RWPE2 (cell line): ENCODE data around the gene LAMA2.
A peak's percentile ranks its signal among the peaks of the same experiment; 100 is the strongest.

ENCODE experiments used
- ATAC-seq: fragments of 200-7000 bp; cut with Tn5 transposase; 3 replicates; pipeline ENCODE4 v1.9.1; 2021; ENCODE audit warnings: low read depth
- DNase-seq: peaks from one replicate; pipeline ENCODE4 v3.0.0-alpha.2; 2020; ENCODE audit warnings: low spot score
- H3K27ac ChIP-seq: fragments of 450-650 bp; 2 replicates; pipeline ENCODE4 v1.5.1; 2017; ENCODE audit warnings: mild to moderate bottlenecking; ENCODE audit not compliant: poor library complexity, severe bottlenecking
- H3K27me3 ChIP-seq: fragments of 250-450 bp; sonication (Bioruptor Pico); 2 replicates; pipeline ENCODE4 v1.5.1; 2021; ENCODE audit warnings: mild to moderate bottlenecking, moderate library complexity; ENCODE audit not compliant: insufficient read depth, poor library complexity, severe bottlenecking
- H3K36me3 ChIP-seq: fragments of 250-450 bp; sonication (Bioruptor Pico); 2 replicates; pipeline ENCODE4 v1.5.1; 2020; ENCODE audit warnings: low read depth, mild to moderate bottlenecking, moderate library complexity
- H3K4me1 ChIP-seq: fragments of 250-450 bp; sonication (Bioruptor Pico); 2 replicates; pipeline ENCODE4 v1.5.1; 2021; ENCODE audit warnings: mild to moderate bottlenecking, moderate library complexity; ENCODE audit not compliant: insufficient read depth, poor library complexity, severe bottlenecking
- H3K4me3 ChIP-seq: fragments of 250-450 bp; sonication (Bioruptor Pico); 2 replicates; pipeline ENCODE4 v1.5.1; 2021; ENCODE audit warnings: mild to moderate bottlenecking, moderate library complexity; ENCODE audit not compliant: severe bottlenecking
- H3K9me3 ChIP-seq: fragments of 250-450 bp; sonication (Bioruptor Pico); 2 replicates; pipeline ENCODE4 v1.5.1; 2021; ENCODE audit warnings: mild to moderate bottlenecking, moderate library complexity; ENCODE audit not compliant: severe bottlenecking
- CTCF ChIP-seq: fragments of 450-650 bp; IDR thresholded peaks from one replicate; pipeline ENCODE4 v1.5.1; 2017; ENCODE audit warnings: mild to moderate bottlenecking, moderate library complexity; ENCODE audit not compliant: poor library complexity, severe bottlenecking

The LAMA2 gene

DNA sequence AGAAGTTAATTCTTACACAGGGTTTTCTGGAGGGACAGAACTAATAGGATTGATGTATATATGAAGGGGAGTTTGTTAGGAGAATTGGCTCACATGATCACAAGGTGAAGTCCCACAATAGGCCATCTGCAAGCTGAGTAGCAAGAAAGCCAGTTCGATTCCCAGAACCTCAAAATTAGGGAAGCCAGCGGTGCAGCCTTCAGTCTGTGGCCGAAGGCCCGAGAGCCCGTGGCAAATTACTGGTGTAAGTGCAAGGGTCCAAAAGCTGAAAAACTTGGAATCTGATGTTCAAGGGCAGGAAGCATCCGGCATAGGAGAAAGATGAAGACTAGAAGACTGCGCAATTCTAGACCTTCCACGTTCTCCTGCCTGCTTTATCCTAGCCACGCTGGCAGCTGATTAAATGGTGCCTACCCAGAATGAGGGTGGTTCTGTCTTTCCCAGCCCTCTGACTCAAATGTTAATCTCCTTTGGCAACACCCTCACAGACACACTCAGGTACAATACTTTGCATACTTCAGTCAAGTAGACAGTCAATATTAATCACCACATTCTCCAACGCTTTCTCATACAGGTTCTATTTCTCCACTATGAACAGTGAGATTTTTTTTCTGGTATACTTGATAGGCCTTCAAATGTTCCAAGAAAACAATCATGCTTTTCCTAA, 357.0 kb downstream of the LAMA2 start:
- Histone ChIP-seq H3K36me3 (no peaks in the 10 kb centered on the region), H3K4me1 (no peaks in the 10 kb centered on the region), H3K4me3 (no peak overlapping the region), H3K9me3 (no peaks in the 10 kb centered on the region), H3K27me3 (no peaks in the 10 kb centered on the region), H3K27ac (peak overlapping the region; percentile 21)
- peak; percentile 96 for ATAC-seq
- no peak for TF ChIP-seq CTCF
- DNase-seq: no peak

GRCh38 chr6:129240492-129240853, 357.5 kb downstream of the LAMA2 start:
- Histone ChIP-seq H3K36me3 (no peaks in the 10 kb centered on the region), H3K27me3 (no peaks in the 10 kb centered on the region), H3K27ac (peak overlapping the region; percentile 21), H3K4me1 (no peaks in the 10 kb centered on the region), H3K4me3 (no peak overlapping the region), H3K9me3 (no peaks in the 10 kb centered on the region)
- no peak for TF ChIP-seq CTCF
- DNase-seq (no peak), ATAC-seq (peak; percentile 69)

DNA sequence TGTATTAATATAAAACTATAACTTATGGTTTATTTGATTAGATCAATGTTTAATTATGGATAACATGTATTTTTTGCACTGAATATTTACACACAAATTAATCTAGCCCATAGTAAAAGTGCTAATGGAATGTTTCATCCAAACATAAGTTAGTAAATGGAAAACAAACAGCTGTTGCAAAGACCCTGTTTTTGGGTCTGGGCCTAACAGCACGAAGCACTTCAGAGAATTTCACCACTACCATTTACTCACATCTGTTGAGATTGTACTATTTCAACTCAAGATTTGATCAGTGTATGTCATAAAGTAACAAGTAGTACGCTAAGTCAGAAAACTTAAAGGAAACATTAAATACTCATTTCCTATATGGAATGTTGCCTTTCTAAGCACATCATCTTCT, 359.6 kb downstream of the LAMA2 start:
- H3K27ac ChIP-seq: no peak overlapping the region
- H3K36me3 ChIP-seq: no peaks in the 10 kb centered on the region
- no peak for ATAC-seq
- no peaks in the 10 kb centered on the region for H3K27me3 ChIP-seq
- no peaks in the 10 kb centered on the region for H3K4me1 ChIP-seq
- no peaks in the 10 kb centered on the region for H3K9me3 ChIP-seq
- no peak for DNase-seq
- H3K4me3 ChIP-seq: no peak overlapping the region
- no peak for TF ChIP-seq CTCF

GRCh38 chr6:129243377-129243776, 360.4 kb downstream of the LAMA2 start:
- no peak for TF ChIP-seq CTCF
- no peak for DNase-seq
- no peaks in the 10 kb centered on the region for H3K9me3 ChIP-seq
- H3K4me1 ChIP-seq: no peaks in the 10 kb centered on the region
- no peaks in the 10 kb centered on the region for H3K36me3 ChIP-seq
- no peak overlapping the region for H3K4me3 ChIP-seq
- ATAC-seq: no peak
- H3K27me3 ChIP-seq: no peaks in the 10 kb centered on the region
- no peak overlapping the region for H3K27ac ChIP-seq

- Histone ChIP-seq H3K27me3 (no peaks in the 10 kb centered on the region), H3K4me1 (peaks cover 6% of the 10 kb centered on the region), H3K4me3 (no peak overlapping the region), H3K9me3 (no peaks in the 10 kb centered on the region), H3K27ac (no peak overlapping the region), H3K36me3 (no peaks in the 10 kb centered on the region)
- no peak for ATAC-seq
- no peak for DNase-seq
- no peak for TF ChIP-seq CTCF
These were observed 366.0 kb downstream of the LAMA2 start for GRCh38 chr6:129248946-129249345.
